CD4-positive, alpha-beta T cell treated with Interleukin-17A for 4 hours (primary cell): ENCODE data around the gene COX14.
"Not testable (repeated sequence)": the region's sequence is repeated elsewhere in the genome, so short reads cannot be mapped to it uniquely, and the experiment has no call there.

ENCODE experiments used
- DNase-seq: peaks from one replicate; pipeline ENCODE4 v3.0.0-alpha.2; 2020; ENCODE audit warnings: mixed read lengths

The COX14 gene

DNA sequence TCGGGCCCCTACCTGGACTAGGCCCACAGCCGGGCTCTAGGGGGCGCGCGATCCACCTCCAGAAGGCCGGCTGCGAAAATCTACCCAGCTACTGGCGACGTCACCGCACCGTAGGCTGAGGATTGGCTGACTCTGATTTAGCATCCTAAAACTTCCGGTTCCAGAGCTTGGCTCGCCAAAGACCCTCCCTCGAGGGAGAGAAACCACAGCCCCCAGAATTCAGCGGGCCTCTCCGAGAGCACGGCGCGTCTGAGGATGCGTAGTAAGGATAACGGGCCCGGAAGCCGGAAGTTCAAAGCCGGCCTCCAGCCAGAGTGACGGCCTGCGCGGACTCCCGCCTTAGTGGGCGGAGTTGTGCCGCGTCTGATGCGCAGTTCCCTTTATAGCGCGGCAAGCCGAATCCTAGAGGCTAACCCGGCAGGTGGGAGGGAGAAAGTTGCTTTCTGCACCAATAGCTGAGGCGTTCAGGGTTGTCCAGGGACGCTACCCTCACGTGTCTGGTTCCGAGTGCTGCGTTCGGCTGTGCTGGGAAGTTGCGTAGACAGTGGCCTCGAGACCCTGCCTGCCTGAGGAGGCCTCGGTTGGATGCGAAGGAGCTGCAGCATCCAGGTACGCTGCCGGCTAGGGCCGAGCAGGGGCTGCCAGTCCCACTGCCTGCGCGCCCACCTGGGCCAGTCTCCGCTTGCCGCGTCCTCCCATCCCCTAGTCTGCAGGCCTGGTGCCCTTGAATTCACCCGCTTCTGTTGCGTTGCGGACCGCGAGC is at the start of gene COX14:
TSS of gene COX14 (plus strand) at position 544 of the 763 bp plus-strand sequence. CDS start 7,808 bp downstream, outside the sequence.
- DNase-seq, result peak; percentile 99

DNA sequence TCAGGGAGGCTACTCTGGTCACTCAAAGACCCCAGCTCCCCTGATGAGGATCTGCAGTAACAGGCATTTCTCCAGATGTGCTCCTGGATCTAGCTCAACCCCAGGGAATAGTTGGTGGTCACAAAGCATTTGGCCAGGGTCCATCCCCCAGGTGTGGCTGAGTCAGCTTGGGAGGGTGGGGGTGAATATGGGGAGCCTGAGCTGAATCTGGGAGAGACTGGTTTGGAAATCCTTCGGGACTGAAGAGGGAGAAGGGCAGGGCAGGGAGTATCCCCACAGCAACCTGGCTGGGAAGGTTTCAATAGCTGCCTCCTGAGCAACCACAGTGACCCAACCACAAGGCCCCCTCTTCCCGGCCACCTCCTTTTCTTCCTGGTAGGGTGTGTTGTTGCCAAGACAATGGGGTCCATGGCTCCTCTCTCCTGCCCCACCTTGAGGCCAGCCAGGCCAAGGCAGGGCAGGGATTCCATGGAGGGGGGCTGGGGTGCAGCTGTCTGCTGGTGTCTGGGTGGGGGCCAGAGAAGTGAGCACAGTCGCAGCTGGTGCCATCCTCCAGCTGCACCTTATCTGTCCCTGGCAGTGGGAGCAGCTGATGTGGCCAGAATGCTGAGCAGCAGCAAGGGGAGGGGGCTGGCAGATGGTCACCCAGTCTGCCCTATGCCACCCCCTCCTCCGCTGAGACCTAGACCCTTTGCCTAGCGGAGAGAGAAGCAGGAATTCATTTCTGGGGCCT is 49.1 kb upstream of the COX14 start:
- no peak for DNase-seq

DNA sequence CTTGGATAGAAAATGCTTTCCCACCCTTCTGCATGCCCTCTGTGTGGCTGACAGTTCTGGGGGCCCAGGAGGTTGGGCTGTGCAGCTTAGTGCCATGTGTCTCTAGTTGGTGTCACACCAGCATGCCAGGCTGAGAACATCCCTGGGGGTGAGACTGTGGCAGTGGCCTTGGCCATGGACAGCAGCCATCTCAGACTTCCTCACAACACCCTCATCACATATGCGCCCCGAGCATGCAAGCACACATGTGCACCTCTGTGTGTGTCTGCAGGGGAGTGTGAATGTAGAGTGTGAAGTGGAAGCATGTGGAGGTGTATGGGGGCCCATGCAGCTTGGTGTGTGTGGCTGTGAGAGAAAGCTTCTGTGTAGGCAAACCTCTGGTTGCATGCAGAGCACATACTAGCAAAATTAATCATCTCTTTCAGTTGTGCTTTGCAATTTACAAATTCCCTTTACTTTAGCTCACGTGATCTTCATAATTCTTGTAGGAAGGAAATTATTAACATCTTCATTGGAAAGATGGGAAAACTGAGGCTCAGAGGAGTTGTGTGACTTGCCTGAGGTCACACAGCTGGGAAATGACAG is 46.2 kb upstream of the COX14 start:
- no peak for DNase-seq

DNA sequence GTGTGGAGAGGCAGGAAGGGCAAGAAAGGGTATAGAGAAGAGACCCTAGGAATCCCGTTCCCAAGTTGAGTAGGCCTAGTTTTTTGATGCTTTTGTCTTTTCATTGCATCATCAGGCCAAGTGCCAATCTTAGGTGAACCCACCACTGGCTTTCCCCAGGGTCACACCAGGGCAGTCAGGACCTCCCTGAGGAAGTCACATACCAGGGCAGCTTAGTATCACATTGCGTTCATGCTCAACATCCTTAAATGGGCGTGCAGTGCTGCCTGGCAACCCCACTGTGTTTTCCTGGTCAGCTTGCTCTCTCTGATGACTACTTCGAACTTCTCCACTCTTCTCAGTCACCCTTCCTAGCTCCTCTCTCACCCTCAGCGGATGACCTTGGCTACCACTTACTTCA is 45.6 kb upstream of the COX14 start:
- no peak for DNase-seq

DNA sequence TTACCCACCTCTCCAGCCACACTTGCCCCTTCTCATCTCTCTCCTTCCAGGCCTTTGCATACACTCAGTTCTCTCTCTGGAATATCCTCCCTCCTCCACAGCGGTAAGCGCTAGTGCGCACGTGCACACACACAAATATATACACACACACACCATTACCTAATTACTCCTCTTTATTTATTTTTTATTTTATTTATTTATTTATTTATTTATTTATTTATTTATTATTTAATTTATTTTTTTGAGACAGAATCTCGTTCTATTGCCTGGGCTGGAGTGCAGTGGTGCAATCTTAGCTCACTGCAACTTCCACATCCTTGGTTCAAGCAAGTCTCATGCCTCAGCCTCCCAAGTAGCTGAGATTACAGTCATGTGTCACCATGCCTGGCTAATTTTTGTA is 43.0 kb upstream of the COX14 start:
- no peak for DNase-seq

DNA sequence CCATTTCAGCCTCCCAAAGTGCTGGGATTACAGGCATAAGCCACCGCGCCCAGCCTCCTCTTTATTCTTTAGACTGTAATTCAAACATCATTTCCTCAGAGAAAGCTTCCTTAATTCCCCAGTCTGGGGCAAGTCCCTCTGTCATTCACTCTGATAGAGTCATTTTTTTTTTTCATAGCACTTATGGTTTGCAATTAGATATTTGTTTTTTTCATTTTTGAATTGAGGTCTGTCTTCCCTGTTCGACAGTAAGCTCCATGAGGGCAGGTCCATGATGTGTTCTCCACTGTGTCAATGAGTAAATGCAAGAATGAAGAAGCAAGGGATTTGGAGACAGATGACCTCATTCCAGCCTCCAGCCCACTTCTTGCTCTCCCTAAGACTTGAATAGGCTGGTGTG is 42.5 kb upstream of the COX14 start:
- no peak for DNase-seq

DNA sequence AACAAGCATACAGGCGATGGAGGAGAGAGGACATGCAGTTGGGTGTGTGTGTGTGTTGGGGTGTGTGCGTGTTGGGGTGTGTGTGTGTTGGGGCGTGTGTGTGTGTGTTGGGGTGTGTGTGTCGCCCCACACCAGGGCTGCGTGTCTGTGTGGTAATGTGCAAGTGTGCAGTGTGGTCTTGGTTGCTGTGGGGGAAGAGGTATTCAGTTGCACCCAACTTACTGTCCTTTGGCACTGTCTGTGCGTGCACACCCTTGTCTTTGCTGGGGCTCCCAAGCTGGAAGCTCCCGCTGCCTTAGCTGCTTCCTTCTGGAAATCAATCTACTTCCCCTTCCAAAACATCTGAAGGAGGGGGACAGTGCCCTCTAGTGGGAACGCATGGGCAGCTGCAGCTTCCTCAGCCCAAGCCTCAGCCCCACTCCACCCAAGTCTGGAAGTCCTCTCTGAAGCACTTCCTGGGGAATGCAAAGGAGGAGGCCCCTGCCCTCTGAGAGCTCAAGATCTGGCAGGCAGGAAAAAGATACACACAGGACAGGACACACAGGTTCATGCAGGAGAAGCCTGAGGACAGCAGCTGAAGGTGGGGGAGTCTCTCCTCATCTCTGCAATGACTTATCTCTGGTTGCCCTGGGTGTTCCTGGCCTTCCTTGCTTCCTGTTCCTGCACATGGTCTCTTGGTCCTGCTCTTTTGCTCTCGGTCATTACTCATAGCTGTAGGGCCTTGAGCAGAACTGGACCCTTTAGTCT is 41.5 kb upstream of the COX14 start:
- peak; percentile 82 for DNase-seq

DNA sequence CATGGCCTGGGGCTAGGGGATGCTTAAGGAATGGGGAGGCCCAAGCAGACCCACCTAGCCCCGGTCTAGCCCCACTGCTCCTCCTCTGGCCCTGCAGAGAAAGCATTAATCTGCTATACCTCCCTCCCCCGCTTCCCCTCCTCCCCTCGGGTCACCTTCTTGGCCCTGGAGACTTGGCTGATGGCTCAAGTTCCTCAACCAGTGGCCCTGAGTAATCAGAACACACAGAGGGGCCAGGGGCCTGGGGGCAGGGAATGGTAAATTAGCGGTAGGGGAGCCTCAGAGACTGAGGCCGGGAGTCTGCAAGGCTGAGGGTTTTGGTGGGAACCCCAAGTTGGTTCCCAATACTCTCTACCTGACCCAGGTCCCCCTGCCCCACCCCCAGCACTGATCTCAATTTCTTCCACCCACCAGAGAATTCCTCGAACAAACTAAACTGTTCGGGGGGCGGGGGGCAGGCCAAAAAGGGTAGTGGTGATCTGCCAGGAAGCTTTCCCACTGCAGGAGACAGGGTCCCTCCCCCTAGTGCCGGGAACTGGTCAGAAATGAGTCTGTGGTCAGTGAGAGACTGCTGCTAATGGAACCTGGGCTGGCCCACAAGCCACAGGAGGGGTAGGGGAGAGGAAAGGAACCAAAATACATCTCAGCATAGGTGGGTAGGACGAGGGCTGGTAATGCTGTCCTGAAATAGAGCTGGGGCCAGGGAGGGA is 39.7 kb upstream of the COX14 start:
- DNase-seq, result no peak

DNA sequence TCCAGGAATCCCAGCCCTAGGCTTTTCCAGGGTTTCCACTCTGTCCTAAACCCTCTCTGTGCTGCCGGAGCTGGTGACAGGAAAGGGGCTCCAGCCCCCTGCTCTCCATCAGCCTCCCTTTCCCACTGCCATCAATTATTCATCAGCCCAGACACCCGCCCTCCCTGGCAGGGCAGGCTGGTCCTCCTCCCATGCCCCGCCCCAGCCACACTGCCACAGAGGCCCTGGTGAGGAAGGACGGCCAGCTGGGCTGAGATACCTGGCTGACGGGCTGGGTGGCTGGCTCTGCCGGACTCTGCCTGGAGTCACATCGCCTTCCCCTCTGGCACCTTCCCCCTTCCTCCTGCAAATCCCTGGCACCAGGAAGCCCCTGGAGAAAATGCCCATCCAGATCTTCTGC is 38.8 kb upstream of the COX14 start:
- no peak for DNase-seq

DNA sequence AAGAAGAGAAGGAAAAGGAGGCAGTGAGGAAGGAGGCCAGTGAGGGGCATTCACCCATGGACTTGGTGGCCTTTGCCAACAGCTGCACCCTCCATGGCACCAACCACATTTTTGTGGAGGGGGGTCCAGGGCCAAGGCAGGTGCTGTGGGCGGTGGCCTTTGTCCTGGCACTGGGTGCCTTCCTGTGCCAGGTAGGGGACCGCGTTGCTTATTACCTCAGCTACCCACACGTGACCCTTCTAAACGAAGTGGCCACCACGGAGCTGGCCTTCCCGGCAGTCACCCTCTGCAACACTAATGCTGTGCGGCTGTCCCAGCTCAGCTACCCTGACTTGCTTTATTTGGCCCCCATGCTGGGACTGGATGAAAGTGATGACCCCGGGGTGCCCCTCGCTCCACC is 38.3 kb upstream of the COX14 start:
- DNase-seq, result no peak

DNA sequence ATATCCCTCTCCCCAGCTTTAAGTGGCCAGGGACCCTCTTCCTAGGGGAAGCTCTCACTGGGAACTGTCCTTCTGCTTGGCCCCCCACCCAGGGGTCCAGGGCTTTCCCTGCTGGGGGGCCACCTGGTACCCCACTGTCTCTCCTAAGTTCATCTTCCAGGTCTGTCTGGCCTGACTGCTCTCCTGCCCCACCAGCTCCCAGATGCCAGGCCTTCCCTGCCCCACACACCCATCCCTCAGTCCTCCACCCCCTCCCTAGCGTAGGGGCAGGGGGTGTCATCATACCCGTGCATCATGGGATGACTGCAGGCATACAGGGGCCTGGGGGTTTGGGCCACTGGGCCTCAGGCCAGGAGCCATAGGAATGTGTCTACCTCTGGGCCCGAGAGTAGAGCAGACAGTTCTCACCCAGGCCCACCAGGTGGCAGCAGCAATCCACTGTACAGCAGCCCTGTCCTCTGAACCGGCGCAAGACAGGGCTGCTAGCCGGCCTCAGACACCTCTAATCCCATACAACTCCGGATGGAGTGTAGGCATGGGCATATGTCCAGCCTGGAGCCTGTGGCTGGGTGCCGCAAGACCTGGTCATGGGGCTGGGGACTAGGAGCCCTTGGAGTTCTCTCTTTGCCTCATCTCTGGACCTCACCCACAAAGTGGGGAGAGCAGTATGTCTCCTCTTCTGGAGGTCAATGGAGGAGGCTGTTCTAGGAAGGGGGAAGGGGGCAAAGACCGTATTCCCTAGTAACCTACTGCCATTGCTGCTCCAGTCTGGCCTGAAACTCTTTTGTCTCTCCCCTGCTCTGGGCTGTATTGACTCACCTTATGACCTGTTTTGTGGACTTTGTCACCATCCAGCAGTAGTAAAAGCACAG is 36.9 kb upstream of the COX14 start:
- peak; percentile 88 for DNase-seq

DNA sequence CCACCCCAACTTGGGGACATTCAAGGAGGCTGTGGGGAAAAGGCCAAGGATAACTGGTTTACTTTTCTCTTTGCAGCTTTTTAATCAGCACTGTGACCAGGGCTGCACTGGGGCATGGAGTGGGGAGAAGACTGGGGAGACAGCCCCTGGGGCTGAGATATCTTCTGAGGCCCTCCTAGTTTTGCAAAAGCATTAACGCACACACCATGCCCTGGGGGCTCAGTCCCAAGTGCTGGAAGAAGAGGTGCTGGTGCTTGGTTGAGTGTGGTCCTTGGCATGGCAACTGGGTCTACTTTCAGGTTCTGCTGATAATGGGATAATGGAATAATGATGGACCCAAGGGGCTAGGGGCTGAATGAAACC is 36.2 kb upstream of the COX14 start:
- no peak for DNase-seq

DNA sequence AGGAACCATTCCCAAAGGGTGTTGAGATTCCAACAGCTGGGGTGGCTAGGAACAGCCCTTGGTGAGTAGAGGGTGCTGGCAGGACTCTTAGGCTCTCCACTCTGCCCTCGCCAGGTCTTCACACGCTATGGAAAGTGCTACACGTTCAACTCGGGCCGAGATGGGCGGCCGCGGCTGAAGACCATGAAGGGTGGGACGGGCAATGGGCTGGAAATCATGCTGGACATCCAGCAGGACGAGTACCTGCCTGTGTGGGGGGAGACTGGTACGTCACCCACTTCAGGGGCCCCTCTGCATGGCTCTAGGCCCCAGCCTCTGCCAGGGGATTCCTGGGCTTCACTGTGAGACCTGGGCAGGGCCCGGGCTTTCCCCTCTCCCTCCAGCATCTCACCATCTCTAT is 34.9 kb upstream of the COX14 start:
- DNase-seq, result no peak

DNA sequence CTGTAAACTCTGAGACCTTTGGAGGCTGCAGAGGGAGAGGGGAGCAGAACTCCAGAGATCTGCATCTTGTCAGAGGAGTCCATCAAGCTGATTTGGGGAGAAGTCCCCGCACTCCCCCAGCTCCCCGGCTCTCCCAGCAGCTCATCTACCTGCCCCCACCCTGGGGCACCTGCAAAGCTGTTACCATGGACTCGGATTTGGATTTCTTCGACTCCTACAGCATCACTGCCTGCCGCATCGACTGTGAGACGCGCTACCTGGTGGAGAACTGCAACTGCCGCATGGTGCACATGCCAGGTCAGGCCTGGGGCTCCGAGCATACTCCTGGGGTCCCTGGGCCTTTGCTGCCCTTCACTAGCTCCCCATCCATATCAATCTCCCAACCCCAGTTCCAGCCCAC is 33.8 kb upstream of the COX14 start:
- DNase-seq, result no peak

DNA sequence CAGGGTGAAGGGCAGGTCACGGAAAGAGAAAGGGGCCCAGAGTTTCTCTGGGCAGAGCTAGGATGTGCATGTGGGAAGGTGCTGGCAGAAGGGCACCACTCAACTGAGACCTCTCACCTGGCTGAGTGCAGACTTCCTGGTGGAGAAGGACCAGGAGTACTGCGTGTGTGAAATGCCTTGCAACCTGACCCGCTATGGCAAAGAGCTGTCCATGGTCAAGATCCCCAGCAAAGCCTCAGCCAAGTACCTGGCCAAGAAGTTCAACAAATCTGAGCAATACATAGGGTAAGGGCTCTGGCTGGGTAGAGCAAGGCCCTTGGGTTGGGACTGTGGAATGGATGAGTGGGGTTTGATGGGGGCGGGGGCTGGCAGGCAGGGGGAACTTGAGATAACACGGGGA is 32.3 kb upstream of the COX14 start:
- no peak for DNase-seq

DNA sequence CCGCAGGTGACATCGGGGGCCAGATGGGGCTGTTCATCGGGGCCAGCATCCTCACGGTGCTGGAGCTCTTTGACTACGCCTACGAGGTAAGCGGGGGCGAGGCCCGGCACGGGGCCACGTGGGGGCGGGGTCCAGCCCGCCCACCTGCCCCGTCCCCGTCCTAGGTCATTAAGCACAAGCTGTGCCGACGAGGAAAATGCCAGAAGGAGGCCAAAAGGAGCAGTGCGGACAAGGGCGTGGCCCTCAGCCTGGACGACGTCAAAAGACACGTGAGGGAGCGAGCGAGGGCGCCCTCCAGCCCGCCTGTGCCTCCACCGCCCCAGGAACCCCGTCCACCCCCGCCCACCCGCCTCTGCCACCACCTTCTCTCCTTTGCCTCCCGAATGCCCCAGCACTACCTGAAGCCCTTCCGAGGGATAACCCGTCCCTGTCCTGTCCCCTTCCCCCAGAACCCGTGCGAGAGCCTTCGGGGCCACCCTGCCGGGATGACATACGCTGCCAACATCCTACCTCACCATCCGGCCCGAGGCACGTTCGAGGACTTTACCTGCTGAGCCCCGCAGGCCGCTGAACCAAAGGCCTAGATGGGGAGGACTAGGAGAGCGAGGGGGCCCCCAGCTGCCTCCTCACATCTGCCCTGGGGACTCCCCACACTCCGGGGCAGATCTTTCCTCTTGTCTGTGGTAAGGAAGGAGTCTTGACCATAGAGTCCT is 30.8 kb upstream of the COX14 start:
- DNase-seq, result no peak

DNA sequence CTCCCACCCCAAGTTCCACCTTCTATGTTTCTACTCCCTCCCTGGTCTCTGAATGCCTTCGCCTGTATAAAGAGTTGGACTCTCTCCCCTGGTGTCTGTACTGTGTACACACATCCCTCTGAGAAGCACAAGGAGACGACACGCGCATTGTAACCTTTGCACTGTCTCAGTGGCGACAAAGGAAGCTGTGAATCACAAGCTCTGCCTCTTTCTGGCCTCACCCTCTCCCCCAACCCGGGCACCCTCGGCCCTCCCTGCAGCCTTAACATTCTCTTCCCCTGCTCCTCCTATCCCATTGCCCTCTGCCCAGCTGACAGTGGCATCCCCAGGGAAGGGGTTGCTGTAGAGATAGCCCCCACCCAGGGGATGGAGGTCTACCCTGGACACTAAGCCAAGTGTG is 29.4 kb upstream of the COX14 start:
- no peak for DNase-seq

DNA sequence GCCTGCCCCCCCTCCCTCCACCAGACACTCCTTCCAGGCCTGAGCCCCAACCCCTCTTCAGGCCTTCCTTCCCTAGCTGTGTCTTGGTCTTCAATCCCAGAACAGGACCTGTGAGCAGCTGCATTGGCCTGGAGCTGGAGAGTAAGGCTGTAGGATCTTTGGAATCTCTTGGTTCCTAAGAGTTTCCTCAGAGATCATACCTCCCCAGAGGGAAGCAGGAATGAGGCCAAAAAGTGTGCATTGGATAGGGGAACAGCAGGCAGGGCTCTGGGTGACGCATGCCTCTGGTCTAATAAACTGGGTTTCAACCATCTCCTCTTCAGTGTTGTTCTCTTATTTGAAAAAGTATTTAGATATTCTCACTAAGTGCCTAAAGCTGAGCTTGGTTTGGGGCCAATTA is 28.7 kb upstream of the COX14 start:
- no peak for DNase-seq

DNA sequence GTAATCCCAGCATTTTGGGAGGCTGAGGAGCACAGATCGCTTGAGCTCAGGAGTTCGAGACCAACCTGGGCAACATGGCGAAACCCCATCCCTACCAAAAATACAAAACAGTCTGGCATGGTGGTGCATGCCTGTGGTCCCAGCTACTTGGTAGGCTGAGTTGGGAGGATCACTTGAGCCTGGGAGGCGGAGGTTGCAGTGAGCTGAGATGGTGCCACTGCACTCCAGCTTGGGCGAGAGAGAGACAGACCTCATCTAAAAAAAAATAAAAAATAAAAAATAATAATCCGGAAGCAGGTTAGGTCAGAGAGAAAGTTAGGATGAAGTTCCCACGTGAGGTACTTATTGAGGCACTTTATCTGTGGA is 27.6 kb upstream of the COX14 start:
- not testable (repeated sequence) for DNase-seq

DNA sequence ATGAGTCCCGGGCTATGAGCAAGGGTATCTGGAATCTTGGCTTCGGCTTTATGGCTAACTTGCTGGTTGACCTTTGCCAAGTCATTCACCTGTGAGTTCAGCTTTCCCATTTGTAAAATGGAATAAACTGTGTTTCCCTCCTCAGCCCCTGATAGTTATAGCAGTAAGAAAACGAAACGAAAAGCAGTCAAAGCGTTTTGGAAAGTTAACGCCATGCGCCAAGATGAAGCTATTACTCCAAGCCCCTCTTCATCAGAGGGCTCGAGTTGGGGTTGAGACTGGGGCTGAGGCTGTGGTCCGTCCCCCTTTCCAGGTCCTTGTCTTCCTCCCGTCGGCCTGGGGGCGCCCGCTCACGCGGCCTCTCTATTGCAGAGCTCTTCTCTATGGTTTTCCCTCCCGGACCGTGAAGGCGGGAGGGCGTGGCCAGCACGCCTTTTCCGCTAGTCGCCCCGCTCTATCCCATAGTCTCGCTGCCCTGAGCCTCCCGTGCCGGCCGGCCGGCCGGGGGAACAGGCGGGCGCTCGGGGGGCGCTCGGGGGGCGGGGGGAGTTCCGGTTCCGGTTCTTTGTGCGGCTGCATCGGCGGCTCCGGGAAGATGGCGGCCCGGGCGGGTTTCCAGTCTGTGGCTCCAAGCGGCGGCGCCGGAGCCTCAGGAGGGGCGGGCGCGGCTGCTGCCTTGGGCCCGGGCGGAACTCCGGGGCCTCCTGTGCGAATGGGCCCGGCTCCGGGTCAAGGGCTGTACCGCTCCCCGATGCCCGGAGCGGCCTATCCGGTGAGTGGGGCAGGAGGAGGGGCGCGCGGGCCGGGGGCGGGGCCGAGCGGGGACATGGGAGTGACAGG is 27.0 kb upstream of the COX14 start, which contains the start of gene SMARCD1:
TSS of gene SMARCD1 (plus strand) at position 568 of the 840 bp plus-strand sequence. CDS start at position 596, 28 bp downstream.
- peak; percentile 92 for DNase-seq
